ENCODE data around the gene ZNF845. TPM values are rescaled to one million over a fixed set of nuclear protein-coding genes. Genes with fewer than 3 reads are reported as not detected.
A peak's percentile ranks its signal among the peaks of the same experiment; 100 is the strongest.

The ZNF845 gene
- polyA plus RNA-seq, 1 donor (not counting 4 experiments of a cell fraction or from before 2014, with no cell fraction given): 4.4 TPM

GRCh38 chr19:53389978-53390377, 56.4 kb downstream of the ZNF845 start:
- DNase-seq (ENCODE audit: low read depth, low spot score) (no peak), FAIRE-seq (no peak)
- Histone ChIP-seq H3K4me1 (ENCODE audit: control insufficient read depth, extremely low read depth, insufficient read depth, low read length) (peaks cover 5% of the 10 kb centered on the region), H3K9me1 (ENCODE audit: control insufficient read depth, extremely low read depth, insufficient read depth, low read length) (no peaks in the 10 kb centered on the region), H3K27ac (ENCODE audit: control insufficient read depth, insufficient read depth, low read length) (no peak overlapping the region), H3K4me2 (ENCODE audit: control insufficient read depth, extremely low read depth, insufficient read depth, low read depth, low read length) (no peak overlapping the region), H3K36me3 (ENCODE audit: control insufficient read depth in 2 of 2, extremely low read depth in 1 of 2, insufficient read depth in 2 of 2, low read length in 2 of 2) (no peaks in the 10 kb centered on the region), H3K27me3 (ENCODE audit: control insufficient read depth, extremely low read depth, insufficient read depth, low read length) (no peaks in the 10 kb centered on the region), H3K4me3 (ENCODE audit: control insufficient read depth in 2 of 3, extremely low read depth in 1 of 3, insufficient read depth in 2 of 3, low read depth in 1 of 3, low read length in 3 of 3) (no peak overlapping the region), H3K9me3 (ENCODE audit: control insufficient read depth, low read depth, low read length) (peaks cover 9% of the 10 kb centered on the region), H2AFZ (ENCODE audit: control insufficient read depth, low read length) (no peak overlapping the region), H3K9ac (ENCODE audit: control insufficient read depth, extremely low read depth, insufficient read depth, low read length) (no peak overlapping the region), H3K79me2 (ENCODE audit: control insufficient read depth, insufficient read depth, low read length) (no peaks in the 10 kb centered on the region), H4K20me1 (ENCODE audit: control insufficient read depth, extremely low read depth, insufficient read depth, low read length) (no peaks in the 10 kb centered on the region)
- TF ChIP-seq CTCF (optimal IDR thresholded peaks at IDR 0.05 in 1 of 3, IDR thresholded peaks at IDR 0.05 in 1 of 3, conservative IDR thresholded peaks at IDR 0.05 in 1 of 3; ENCODE audit: extremely low read depth in 1 of 3, insufficient read depth in 2 of 3, low read length in 3 of 3) (no peak), EZH2 (IDR thresholded peaks at IDR 0.05; ENCODE audit: low read length) (no peak)
- dilution Hi-C loops (cut with MboI; ENCODE audit: extremely low pct_ligation_motif_present, low sequenced_read_pairs): no loop called here

- H3K9me3 ChIP-seq (ENCODE audit: control insufficient read depth, low read depth, low read length): peaks cover 5% of the 10 kb centered on the region
- peak overlapping the region; percentile 84 for H3K9ac ChIP-seq (ENCODE audit: control insufficient read depth, extremely low read depth, insufficient read depth, low read length)
- peaks cover 17% of the 10 kb centered on the region for H3K79me2 ChIP-seq (ENCODE audit: control insufficient read depth, insufficient read depth, low read length)
- peak overlapping the region in 2 of 3 experiments; percentile 35 to 51 for H3K4me3 ChIP-seq (ENCODE audit: control insufficient read depth in 2 of 3, extremely low read depth in 1 of 3, insufficient read depth in 2 of 3, low read depth in 1 of 3, low read length in 3 of 3)
- no peaks in the 10 kb centered on the region for H4K20me1 ChIP-seq (ENCODE audit: control insufficient read depth, extremely low read depth, insufficient read depth, low read length)
- H2AFZ ChIP-seq (ENCODE audit: control insufficient read depth, low read length): peak overlapping the region; percentile 89
- no peak for FAIRE-seq
- H3K27me3 ChIP-seq (ENCODE audit: control insufficient read depth, extremely low read depth, insufficient read depth, low read length): no peaks in the 10 kb centered on the region
- dilution Hi-C loops (cut with MboI; ENCODE audit: extremely low pct_ligation_motif_present, low sequenced_read_pairs): no loop called here
- peaks cover 0 to 3% of the 10 kb centered on the region in 2 experiments for H3K36me3 ChIP-seq (ENCODE audit: control insufficient read depth in 2 of 2, extremely low read depth in 1 of 2, insufficient read depth in 2 of 2, low read length in 2 of 2)
- no peaks in the 10 kb centered on the region for H3K9me1 ChIP-seq (ENCODE audit: control insufficient read depth, extremely low read depth, insufficient read depth, low read length)
- TF ChIP-seq EZH2 (IDR thresholded peaks at IDR 0.05; ENCODE audit: low read length) (no peak), CTCF (optimal IDR thresholded peaks at IDR 0.05 in 1 of 3, IDR thresholded peaks at IDR 0.05 in 1 of 3, conservative IDR thresholded peaks at IDR 0.05 in 1 of 3; ENCODE audit: extremely low read depth in 1 of 3, insufficient read depth in 2 of 3, low read length in 3 of 3) (no peak)
- H3K27ac ChIP-seq (ENCODE audit: control insufficient read depth, insufficient read depth, low read length): no peak overlapping the region
- H3K4me1 ChIP-seq (ENCODE audit: control insufficient read depth, extremely low read depth, insufficient read depth, low read length): peaks cover 5% of the 10 kb centered on the region
- peak overlapping the region; percentile 73 for H3K4me2 ChIP-seq (ENCODE audit: control insufficient read depth, extremely low read depth, insufficient read depth, low read depth, low read length)
- no peak for DNase-seq (ENCODE audit: low read depth, low spot score)
Observed at GRCh38 chr19:53394522-53394973, 61.0 kb downstream of the ZNF845 start.

Measured in keratinocyte (primary cell).